HepG2 (cell line): ENCODE data around the gene VAMP8. TPM values are rescaled to one million over a fixed set of nuclear protein-coding genes. Genes with fewer than 3 reads are reported as not detected.

ENCODE experiments used
- ARHGAP35 ChIP-seq: sonication (generic); formaldehyde crosslinking; IDR thresholded peaks from 2 replicates; pipeline ENCODE4 v1.9.0; 2022; ENCODE audit warnings: mild to moderate bottlenecking, inconsistent platforms, moderate library complexity, missing genetic modification reagents, borderline replicate concordance
- E2F5 ChIP-seq: sonication (generic); formaldehyde crosslinking; conservative IDR thresholded peaks from 2 replicates; pipeline ENCODE4 v1.4.0; 2020; ENCODE audit warnings: missing genetic modification reagents
- EED ChIP-seq: sonication (generic); formaldehyde crosslinking; IDR thresholded peaks from 2 replicates; pipeline ENCODE4 v1.5.0; 2020; ENCODE audit warnings: mild to moderate bottlenecking, missing genetic modification reagents
- FOXC1 ChIP-seq: sonication (generic); formaldehyde crosslinking; IDR thresholded peaks from 2 replicates; pipeline ENCODE4 v1.8.0; 2022; ENCODE audit warnings: mild to moderate bottlenecking, missing genetic modification reagents, borderline replicate concordance
- FOXO1 ChIP-seq: sonication (generic); formaldehyde crosslinking; IDR thresholded peaks from 2 replicates; pipeline ENCODE4 v1.4.0; 2020; ENCODE audit warnings: missing genetic modification reagents
- HNF4A ChIP-seq: sonication (generic); formaldehyde crosslinking; IDR thresholded peaks from 2 replicates; pipeline ENCODE4 v1.4.0; 2020; ENCODE audit warnings: missing genetic modification reagents
- HOXA7 ChIP-seq: sonication (generic); formaldehyde crosslinking; IDR thresholded peaks from 2 replicates; pipeline ENCODE4 v1.8.1; 2022; ENCODE audit warnings: mild to moderate bottlenecking, missing genetic modification reagents, moderate library complexity
- HOXA9 ChIP-seq: sonication (generic); formaldehyde crosslinking; IDR thresholded peaks from 2 replicates; pipeline ENCODE4 v1.8.1; 2022; ENCODE audit warnings: missing genetic modification reagents, mild to moderate bottlenecking, moderate library complexity, borderline replicate concordance
- KAT8 ChIP-seq: IDR thresholded peaks from 2 replicates; pipeline ENCODE4 v1.6.1; 2016; ENCODE audit warnings: missing genetic modification reagents, missing compliant biosample characterization
- LCORL ChIP-seq, 2 experiments: fragments of 450-650 bp in 1 of 2; sonication (generic) in 1 of 2; formaldehyde crosslinking in 1 of 2; IDR thresholded peaks; 2 replicates each; pipeline versions ENCODE4 v1.5.0 to v1.6.1; 2017 to 2020; ENCODE audit warnings: antibody characterized with exemption in 1 of 2, missing genetic modification reagents in 1 of 2
- MIER2 ChIP-seq: IDR thresholded peaks from 2 replicates; pipeline ENCODE4 v1.6.1; 2016; ENCODE audit warnings: missing biosample characterization, missing genetic modification reagents
- NBN ChIP-seq: fragments of 450-650 bp; conservative IDR thresholded peaks from 2 replicates; pipeline ENCODE4 v1.6.1; 2017
- RFX5 ChIP-seq: IDR thresholded peaks from 2 replicates; pipeline ENCODE4 v1.6.1; 2011; ENCODE audit warnings: low read depth, low read length, improper control_type of control experiment
- THAP11 ChIP-seq: IDR thresholded peaks from 2 replicates; pipeline ENCODE4 v1.6.1; 2016; ENCODE audit warnings: missing biosample characterization, missing genetic modification reagents
- TOE1 ChIP-seq: sonication (generic); formaldehyde crosslinking; IDR thresholded peaks from 2 replicates; pipeline ENCODE4 v1.4.0; 2020; ENCODE audit warnings: mild to moderate bottlenecking, missing genetic modification reagents
- ZFP62 ChIP-seq: sonication (generic); formaldehyde crosslinking; IDR thresholded peaks from 2 replicates; pipeline ENCODE4 v1.4.0; 2020; ENCODE audit warnings: missing genetic modification reagents
- polyA plus RNA-seq, 8 experiments: library from polyadenylated mRNA; depleted of rRNA in 3 of 8; stranded (reverse) in 7 of 8; unstranded in 1 of 8; fragments of >200 nt; fragmentation: Illumina TruSeq in 4 of 8; extraction: Trizol in 4 of 8; gene quantifications; 2 replicates each; pipeline versions ENCODE4 v1.2.1 to v1.2.3, GENCODE V29; 2011 to 2016; ENCODE audit warnings: low read depth in 4 of 8, missing spikeins in 1 of 8, mixed read lengths in 1 of 8; ENCODE audit not compliant: insufficient read depth in 1 of 8
- total RNA-seq, 5 experiments: library from RNA; depleted of rRNA; stranded (reverse); fragments of >200 nt; fragmentation: Illumina TruSeq; extraction: Trizol; gene quantifications; 2 replicates each; pipeline ENCODE4 v1.2.3, GENCODE V29; 2016; ENCODE audit warnings: low read depth in 1 of 5
- TF ChIP-seq, protein P1 (sequence below): sonication (generic); formaldehyde crosslinking; IDR thresholded peaks from 2 replicates; pipeline ENCODE4 v1.4.0; 2020; ENCODE audit warnings: missing genetic modification reagents
- TF ChIP-seq, protein P2 (sequence below): sonication (generic); formaldehyde crosslinking; IDR thresholded peaks from 2 replicates; pipeline ENCODE4 v1.5.0; 2020; ENCODE audit warnings: missing genetic modification reagents, mild to moderate bottlenecking, borderline replicate concordance
- TF ChIP-seq, protein P3 (sequence below): sonication (generic); formaldehyde crosslinking; IDR thresholded peaks from 2 replicates; pipeline ENCODE4 v1.5.1; 2020; ENCODE audit warnings: mild to moderate bottlenecking, missing genetic modification reagents, borderline replicate concordance

The VAMP8 gene
- total and polyA plus RNA-seq, 2 of the 13 experiments (the other 11 are each of a cell fraction or from before 2014, with no cell fraction given): 83.3 to 157 TPM

GRCh38 chr2:85589982-85590791 is 12.8 kb downstream of the VAMP8 start (continued):
- TF ChIP-seq NBN (no peak), FOXO1 (CRISPR knock-in tag) (peak; percentile 84; the same call in 1 of the 2 replicates), E2F5 (CRISPR knock-in tag) (no peak), FOXC1 (CRISPR knock-in tag) (no peak), THAP11 (CRISPR knock-in tag) (peak; percentile 71), TOE1 (CRISPR knock-in tag) (no peak), HOXA7 (CRISPR knock-in tag) (no peak), LCORL (IDR thresholded peaks at IDR 0.05) (no peak), LCORL (CRISPR knock-in tag; IDR thresholded peaks at IDR 0.05) (peak; percentile 60; the same call in 1 of the 2 replicates), ZFP62 (no peak), RFX5 (no peak), KAT8 (peak; percentile 65; the same call in 1 of the 2 replicates), HOXA9 (CRISPR knock-in tag) (no peak), MIER2 (no peak), HNF4A (CRISPR knock-in tag) (peak; percentile 47; the same call in 1 of the 2 replicates), EED (CRISPR knock-in tag) (no peak), ARHGAP35 (CRISPR knock-in tag) (no peak)
- TF ChIP-seq, protein P1, sequence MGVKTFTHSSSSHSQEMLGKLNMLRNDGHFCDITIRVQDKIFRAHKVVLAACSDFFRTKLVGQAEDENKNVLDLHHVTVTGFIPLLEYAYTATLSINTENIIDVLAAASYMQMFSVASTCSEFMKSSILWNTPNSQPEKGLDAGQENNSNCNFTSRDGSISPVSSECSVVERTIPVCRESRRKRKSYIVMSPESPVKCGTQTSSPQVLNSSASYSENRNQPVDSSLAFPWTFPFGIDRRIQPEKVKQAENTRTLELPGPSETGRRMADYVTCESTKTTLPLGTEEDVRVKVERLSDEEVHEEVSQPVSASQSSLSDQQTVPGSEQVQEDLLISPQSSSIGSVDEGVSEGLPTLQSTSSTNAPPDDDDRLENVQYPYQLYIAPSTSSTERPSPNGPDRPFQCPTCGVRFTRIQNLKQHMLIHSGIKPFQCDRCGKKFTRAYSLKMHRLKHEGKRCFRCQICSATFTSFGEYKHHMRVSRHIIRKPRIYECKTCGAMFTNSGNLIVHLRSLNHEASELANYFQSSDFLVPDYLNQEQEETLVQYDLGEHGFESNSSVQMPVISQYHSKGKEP: no peak
- TF ChIP-seq, protein P2, sequence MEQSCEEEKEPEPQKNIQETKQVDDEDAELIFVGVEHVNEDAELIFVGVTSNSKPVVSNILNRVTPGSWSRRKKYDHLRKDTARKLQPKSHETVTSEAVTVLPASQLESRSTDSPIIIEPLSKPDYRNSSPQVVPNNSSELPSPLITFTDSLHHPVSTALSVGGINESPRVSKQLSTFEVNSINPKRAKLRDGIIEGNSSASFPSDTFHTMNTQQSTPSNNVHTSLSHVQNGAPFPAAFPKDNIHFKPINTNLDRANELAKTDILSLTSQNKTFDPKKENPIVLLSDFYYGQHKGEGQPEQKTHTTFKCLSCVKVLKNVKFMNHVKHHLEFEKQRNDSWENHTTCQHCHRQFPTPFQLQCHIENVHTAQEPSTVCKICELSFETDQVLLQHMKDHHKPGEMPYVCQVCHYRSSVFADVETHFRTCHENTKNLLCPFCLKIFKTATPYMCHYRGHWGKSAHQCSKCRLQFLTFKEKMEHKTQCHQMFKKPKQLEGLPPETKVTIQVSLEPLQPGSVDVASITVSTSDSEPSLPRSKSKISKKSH (CRISPR knock-in tag): no peak
- TF ChIP-seq, protein P3, sequence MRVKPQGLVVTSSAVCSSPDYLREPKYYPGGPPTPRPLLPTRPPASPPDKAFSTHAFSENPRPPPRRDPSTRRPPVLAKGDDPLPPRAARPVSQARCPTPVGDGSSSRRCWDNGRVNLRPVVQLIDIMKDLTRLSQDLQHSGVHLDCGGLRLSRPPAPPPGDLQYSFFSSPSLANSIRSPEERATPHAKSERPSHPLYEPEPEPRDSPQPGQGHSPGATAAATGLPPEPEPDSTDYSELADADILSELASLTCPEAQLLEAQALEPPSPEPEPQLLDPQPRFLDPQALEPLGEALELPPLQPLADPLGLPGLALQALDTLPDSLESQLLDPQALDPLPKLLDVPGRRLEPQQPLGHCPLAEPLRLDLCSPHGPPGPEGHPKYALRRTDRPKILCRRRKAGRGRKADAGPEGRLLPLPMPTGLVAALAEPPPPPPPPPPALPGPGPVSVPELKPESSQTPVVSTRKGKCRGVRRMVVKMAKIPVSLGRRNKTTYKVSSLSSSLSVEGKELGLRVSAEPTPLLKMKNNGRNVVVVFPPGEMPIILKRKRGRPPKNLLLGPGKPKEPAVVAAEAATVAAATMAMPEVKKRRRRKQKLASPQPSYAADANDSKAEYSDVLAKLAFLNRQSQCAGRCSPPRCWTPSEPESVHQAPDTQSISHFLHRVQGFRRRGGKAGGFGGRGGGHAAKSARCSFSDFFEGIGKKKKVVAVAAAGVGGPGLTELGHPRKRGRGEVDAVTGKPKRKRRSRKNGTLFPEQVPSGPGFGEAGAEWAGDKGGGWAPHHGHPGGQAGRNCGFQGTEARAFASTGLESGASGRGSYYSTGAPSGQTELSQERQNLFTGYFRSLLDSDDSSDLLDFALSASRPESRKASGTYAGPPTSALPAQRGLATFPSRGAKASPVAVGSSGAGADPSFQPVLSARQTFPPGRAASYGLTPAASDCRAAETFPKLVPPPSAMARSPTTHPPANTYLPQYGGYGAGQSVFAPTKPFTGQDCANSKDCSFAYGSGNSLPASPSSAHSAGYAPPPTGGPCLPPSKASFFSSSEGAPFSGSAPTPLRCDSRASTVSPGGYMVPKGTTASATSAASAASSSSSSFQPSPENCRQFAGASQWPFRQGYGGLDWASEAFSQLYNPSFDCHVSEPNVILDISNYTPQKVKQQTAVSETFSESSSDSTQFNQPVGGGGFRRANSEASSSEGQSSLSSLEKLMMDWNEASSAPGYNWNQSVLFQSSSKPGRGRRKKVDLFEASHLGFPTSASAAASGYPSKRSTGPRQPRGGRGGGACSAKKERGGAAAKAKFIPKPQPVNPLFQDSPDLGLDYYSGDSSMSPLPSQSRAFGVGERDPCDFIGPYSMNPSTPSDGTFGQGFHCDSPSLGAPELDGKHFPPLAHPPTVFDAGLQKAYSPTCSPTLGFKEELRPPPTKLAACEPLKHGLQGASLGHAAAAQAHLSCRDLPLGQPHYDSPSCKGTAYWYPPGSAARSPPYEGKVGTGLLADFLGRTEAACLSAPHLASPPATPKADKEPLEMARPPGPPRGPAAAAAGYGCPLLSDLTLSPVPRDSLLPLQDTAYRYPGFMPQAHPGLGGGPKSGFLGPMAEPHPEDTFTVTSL: peak; percentile 73; the same call in 1 of the 2 replicates
